ENCODE measurements around the gene DXO. TPM values are rescaled to one million over a fixed set of nuclear protein-coding genes. Genes with fewer than 3 reads are reported as not detected.

The DXO gene
- total RNA-seq, 3 donors from 2014 or later: 7.1 to 9.0 (median 8.9) TPM

DNA sequence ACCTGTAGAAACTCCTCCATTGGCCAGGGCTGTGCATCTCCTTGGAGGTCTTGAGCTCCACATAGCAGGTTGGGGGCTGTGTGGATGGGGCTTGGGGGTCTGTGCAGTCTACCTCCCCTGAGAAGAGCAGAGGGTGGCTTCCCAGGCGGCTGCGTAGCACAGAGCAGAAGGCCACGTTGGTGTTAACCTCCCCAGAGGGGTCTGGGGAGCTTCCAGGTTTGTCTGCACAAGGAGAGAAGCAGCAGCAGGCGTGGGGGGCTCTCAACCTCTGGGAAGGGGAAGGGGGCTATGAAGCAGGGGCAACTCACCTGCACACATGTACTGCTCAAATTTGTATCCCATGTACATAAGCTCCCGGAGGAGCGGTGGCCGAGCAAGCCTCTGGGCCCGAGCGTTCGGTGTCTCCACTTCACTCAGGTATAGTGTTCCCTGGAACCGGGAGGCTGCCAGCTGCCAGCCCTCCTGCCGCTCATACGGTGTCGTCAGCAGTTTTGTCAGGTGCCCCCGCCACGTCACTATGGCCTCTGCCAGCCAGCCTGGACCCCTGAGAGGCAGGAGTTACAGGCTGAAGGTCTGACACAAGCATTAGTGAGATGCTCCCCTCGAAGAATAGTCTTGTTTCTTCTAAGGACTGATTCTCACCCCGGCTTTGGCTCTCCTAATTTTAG is 1.2 kb downstream of the DXO start:
- H3K27me3 Mint-ChIP-seq (ENCODE audit: low read depth): no peaks in the 10 kb centered on the region
- peaks cover 34% of the 10 kb centered on the region for H3K36me3 Mint-ChIP-seq (ENCODE audit: insufficient read depth)
- no peak for DNase-seq

DNA sequence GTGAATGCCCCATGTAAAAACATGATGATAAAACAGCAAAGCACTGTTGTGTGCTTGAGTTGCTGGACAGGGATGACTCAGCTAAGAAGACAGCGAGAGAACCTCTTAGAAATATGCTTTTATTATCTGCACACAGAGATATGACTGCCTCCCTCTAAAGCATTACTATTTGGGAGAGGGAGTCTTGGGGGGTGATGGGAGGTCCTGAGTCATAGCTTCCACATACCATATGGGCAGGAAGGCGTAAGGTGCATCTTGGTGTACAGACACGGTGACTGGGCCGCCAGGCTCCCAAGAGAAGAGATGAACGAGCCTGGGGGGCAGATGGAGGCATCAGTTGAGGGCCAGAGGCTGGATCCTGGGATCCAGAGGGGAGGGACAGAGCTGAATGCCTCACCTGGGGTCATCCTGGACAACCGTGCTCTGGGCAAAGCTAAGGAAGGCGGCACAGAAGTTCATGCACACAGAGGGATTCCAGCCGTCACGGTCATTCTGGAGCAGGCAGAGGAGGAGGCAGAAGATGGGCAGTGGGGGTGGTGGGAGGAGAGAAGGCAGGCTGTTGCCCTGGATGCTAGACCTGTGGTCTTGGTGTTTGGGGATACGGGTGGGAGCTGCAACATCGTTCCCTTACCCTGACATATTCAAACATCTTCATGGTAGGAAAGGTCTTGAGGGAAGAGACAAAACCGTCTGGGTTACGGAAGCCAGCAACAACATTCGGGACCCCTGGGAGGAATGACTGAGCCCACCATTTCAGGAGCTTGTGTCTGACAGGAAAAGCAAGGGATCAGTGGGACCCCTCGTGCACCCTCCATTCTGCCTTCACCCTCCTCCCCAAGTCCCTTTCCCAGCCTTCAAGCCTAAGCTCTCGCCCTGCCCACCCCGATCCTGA is 2.0 kb downstream of the DXO start:
- ATAC-seq (no peak), DNase-seq (no peak)
- H3K9me3 Mint-ChIP-seq: no peaks in the 10 kb centered on the region
- H3K4me1 Mint-ChIP-seq (ENCODE audit: low read depth): peaks cover 31% of the 10 kb centered on the region
- peak overlapping the region; percentile 96 for H3K4me3 Mint-ChIP-seq
- no peaks in the 10 kb centered on the region for H3K27me3 Mint-ChIP-seq (ENCODE audit: low read depth)
- H3K36me3 Mint-ChIP-seq (ENCODE audit: insufficient read depth): peaks cover 36% of the 10 kb centered on the region

More for the DNA sequence above, 1.2 kb downstream of the DXO start:
- peaks cover 31% of the 10 kb centered on the region for H3K4me1 Mint-ChIP-seq (ENCODE audit: low read depth)
- H3K4me3 Mint-ChIP-seq: peak overlapping the region; percentile 96
- no peaks in the 10 kb centered on the region for H3K9me3 Mint-ChIP-seq
- no peak for ATAC-seq

DNA sequence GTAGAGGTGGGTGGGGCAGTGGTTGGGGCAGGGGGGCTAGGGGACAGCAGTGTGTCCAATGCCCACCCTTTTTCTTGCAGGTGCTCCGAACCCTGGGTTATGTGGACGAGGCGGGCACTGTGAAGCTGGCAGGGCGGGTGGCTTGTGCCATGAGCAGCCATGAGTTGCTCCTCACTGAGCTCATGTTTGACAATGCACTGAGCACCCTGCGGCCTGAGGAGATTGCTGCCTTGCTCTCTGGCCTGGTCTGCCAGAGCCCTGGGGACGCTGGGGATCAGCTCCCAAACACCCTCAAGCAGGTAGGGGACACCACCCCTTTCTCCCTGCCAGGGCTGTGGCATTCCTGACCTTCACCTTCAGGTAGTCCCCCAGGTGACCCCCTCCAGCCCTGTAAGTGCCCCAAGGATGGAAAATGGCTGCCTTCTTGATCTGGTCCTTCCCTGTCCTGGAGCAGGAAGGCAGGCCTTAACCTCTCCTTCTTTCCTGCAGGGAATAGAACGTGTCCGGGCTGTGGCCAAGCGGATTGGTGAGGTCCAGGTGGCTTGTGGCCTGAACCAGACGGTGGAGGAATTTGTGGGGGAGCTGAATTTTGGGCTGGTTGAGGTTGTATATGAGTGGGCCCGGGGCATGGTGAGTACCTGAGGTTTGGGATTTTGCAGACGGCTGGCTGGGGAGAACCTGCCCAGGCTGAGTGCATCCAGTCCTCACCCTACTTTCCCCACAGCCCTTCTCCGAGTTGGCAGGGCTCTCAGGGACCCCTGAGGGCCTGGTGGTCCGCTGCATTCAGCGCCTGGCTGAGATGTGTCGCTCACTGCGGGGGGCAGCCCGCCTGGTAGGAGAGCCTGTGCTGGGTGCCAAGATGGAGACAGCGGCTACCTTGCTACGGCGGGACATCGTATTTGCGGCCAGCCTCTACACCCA is 2.9 kb downstream of the DXO start:
- no peaks in the 10 kb centered on the region for H3K27me3 Mint-ChIP-seq (ENCODE audit: low read depth)
- DNase-seq (no peak), ATAC-seq (no peak)
- H3K9me3 Mint-ChIP-seq: no peaks in the 10 kb centered on the region
- no peak overlapping the region for H3K4me3 Mint-ChIP-seq
- peaks cover 28% of the 10 kb centered on the region for H3K4me1 Mint-ChIP-seq (ENCODE audit: low read depth)
- H3K36me3 Mint-ChIP-seq (ENCODE audit: insufficient read depth): peaks cover 39% of the 10 kb centered on the region

DNA sequence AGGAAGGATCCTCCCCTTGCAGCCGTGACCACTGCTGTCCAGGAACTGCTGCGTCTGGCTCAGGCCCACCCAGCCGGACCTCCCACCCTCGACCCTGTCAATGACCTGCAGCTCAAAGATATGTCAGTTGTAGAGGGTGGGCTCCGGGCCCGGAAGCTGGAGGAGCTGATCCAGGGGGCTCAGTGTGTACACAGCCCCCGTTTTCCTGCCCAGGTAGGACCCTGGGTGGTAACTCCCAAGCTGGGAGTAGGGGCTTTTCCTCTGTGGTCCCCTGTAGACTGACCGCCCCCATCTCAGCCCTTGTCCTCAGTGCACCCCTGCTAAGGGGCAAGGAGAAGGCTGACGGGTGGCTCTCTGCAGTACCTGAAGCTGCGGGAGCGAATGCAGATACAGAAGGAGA is 3.6 kb downstream of the DXO start:
- Mint-ChIP-seq H3K9me3 (no peaks in the 10 kb centered on the region), H3K4me3 (no peak overlapping the region), H3K36me3 (ENCODE audit: insufficient read depth) (peaks cover 39% of the 10 kb centered on the region), H3K4me1 (ENCODE audit: low read depth) (peaks cover 23% of the 10 kb centered on the region), H3K27me3 (ENCODE audit: low read depth) (no peaks in the 10 kb centered on the region)
- ATAC-seq (no peak), DNase-seq (no peak)

DNA sequence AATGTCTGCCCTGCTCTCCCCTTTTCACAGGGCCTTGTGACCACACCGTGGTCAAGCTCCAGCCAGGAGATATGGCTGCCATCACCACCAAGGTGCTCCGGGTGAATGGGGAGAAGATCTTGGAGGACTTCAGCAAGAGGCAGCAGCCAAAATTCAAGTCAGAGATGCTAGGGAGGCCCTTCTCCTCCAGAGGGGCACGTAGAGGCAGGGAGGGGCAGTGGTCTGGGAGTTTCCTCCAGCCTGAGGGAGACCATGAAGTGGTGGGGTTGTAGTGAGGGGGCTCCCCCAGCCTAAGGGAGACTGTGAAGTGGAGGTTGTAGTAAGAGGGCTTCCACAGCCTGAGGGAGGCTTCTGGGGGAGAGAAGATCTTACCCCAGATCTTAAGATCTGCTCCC is 4.0 kb downstream of the DXO start:
- Mint-ChIP-seq H3K4me1 (ENCODE audit: low read depth) (peaks cover 18% of the 10 kb centered on the region), H3K4me3 (no peak overlapping the region), H3K27me3 (ENCODE audit: low read depth) (no peaks in the 10 kb centered on the region), H3K36me3 (ENCODE audit: insufficient read depth) (peaks cover 41% of the 10 kb centered on the region), H3K9me3 (no peaks in the 10 kb centered on the region)
- DNase-seq (no peak), ATAC-seq (no peak)

DNA sequence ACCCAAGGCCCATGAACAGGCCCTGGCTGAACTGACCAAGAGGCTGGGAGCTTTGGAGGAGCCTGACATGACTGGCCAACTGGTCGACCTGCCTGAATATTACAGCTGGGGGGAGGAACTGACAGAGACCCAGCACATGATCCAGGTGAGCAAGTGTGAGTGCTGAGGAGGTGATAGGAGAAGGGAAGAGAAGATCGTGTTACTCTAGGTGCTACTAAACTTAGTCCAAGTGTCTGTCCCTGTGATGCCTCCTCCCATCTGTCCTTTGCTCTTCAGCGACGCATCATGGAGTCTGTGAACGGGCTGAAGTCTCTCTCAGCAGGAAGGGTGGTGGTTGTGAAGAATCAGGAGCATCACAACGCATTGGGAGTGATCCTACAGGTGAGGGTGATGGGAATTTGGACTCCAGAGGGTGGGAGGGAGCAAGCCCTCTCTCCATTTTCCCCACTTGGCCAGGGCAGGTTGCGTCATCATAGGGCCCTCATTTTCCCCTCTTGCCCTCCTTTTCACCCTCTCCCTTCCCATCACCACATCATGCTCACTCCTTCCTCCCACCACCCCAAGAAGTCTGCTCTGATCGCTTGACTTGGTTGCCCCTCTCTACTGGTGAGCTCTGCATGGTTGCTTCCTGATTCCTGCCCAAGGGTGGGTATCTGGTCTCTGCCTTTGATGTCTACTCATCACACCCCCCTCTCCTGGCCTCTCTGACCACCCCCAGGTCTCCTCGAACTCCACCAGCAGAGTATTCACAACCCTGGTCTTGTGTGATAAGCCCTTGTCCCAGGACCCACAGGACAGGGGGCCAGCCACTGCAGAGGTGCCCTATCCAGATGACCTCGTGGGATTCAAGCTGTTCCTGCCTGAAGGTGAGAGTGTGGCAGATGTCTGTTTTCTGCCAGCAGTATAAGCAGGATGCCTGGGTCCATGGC is 4.7 kb downstream of the DXO start:
- H3K36me3 Mint-ChIP-seq (ENCODE audit: insufficient read depth): peaks cover 44% of the 10 kb centered on the region

DNA sequence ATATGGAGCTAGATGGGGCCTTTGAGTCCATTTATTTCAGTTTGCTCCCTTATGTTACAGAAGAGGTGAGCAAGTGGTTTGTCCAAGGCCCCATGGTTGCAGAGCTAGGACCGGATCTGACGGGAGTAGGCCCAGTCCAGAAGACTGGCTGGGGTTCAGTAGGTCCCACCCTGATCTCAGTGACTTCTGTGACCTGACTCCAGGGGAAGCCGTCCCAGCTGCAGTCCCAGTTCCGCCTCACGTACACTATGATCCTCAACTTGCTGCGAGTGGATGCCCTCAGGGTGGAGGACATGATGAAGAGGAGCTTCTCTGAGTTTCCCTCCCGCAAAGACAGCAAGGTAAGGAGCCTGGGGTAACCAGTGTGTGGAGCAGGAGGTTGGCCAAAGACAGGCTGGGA is 5.4 kb downstream of the DXO start:
- peaks cover 51% of the 10 kb centered on the region for H3K36me3 Mint-ChIP-seq (ENCODE audit: insufficient read depth)
- DNase-seq: no peak
- H3K4me3 Mint-ChIP-seq: no peak overlapping the region

More for the DNA sequence above, 4.7 kb downstream of the DXO start:
- DNase-seq (no peak), ATAC-seq (no peak)
- H3K4me3 Mint-ChIP-seq: no peak overlapping the region
- H3K9me3 Mint-ChIP-seq: no peaks in the 10 kb centered on the region
- H3K4me1 Mint-ChIP-seq (ENCODE audit: low read depth): peaks cover 13% of the 10 kb centered on the region
- H3K27me3 Mint-ChIP-seq (ENCODE audit: low read depth): no peaks in the 10 kb centered on the region

DNA sequence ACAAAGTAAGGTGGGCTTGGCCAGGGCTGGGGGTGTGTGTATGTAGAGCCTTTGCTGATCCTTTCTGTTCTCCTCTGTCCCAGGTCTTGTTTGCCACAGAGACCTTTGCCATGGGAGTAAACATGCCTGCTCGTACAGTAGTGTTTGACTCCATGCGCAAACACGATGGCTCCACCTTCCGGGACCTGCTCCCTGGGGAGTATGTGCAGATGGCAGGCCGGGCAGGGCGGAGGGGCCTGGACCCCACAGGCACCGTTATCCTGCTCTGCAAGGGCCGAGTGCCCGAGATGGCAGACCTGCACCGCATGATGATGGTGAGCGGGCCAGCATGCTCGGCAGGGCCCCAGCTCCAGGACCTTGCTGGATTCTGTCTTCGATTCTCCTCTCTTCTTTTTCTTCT is 6.2 kb downstream of the DXO start:
- Mint-ChIP-seq H3K36me3 (ENCODE audit: insufficient read depth) (peaks cover 57% of the 10 kb centered on the region), H3K9me3 (no peaks in the 10 kb centered on the region), H3K27me3 (ENCODE audit: low read depth) (no peaks in the 10 kb centered on the region), H3K4me3 (no peak overlapping the region), H3K4me1 (ENCODE audit: low read depth) (peaks cover 22% of the 10 kb centered on the region)
- DNase-seq (no peak), ATAC-seq (no peak)

More for the DNA sequence above, 5.4 kb downstream of the DXO start:
- Mint-ChIP-seq H3K9me3 (no peaks in the 10 kb centered on the region), H3K27me3 (ENCODE audit: low read depth) (no peaks in the 10 kb centered on the region), H3K4me1 (ENCODE audit: low read depth) (peaks cover 16% of the 10 kb centered on the region)
- ATAC-seq: no peak

DNA sequence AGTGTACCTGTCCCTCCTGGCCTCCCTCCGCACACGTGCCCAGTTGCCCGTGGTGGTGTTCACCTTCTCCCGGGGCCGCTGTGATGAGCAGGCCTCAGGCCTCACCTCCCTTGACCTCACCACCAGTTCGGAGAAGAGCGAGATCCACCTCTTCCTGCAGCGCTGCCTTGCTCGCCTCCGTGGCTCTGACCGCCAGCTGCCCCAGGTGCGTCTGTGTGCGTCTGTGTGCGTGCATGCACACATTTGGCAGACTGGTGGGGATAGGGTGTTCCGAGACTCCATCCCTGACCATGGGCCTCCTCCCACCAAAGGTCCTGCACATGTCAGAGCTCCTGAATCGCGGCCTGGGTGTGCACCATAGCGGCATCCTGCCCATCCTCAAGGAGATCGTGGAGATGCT is 8.0 kb downstream of the DXO start:
- Mint-ChIP-seq H3K4me3 (no peak overlapping the region), H3K9me3 (no peaks in the 10 kb centered on the region), H3K4me1 (ENCODE audit: low read depth) (peaks cover 26% of the 10 kb centered on the region), H3K36me3 (ENCODE audit: insufficient read depth) (peaks cover 54% of the 10 kb centered on the region), H3K27me3 (ENCODE audit: low read depth) (no peaks in the 10 kb centered on the region)
- DNase-seq: no peak
- ATAC-seq: no peak

DNA sequence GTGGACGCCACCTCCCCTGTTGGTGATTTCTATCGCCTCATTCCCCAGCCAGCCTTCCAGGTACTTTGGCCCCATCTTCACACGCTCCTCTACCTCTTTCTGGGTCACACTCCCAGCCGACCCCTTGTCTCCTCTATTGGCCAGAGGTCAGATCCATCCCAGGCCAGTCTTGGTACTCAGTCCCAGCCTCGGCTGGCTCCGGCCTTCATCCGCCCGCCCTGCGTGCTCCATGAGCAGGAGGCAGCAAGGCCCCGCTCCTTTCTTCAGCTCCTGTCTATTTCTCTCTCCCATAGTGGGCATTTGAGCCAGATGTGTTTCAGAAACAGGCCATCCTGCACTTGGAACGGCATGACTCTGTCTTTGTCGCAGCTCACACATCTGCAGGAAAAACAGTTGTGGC is 10.3 kb downstream of the DXO start:
- Mint-ChIP-seq H3K36me3 (ENCODE audit: insufficient read depth) (peaks cover 50% of the 10 kb centered on the region), H3K9me3 (no peaks in the 10 kb centered on the region), H3K4me1 (ENCODE audit: low read depth) (peaks cover 41% of the 10 kb centered on the region), H3K4me3 (no peak overlapping the region), H3K27me3 (ENCODE audit: low read depth) (no peaks in the 10 kb centered on the region)
- DNase-seq (no peak), ATAC-seq (no peak)

DNA sequence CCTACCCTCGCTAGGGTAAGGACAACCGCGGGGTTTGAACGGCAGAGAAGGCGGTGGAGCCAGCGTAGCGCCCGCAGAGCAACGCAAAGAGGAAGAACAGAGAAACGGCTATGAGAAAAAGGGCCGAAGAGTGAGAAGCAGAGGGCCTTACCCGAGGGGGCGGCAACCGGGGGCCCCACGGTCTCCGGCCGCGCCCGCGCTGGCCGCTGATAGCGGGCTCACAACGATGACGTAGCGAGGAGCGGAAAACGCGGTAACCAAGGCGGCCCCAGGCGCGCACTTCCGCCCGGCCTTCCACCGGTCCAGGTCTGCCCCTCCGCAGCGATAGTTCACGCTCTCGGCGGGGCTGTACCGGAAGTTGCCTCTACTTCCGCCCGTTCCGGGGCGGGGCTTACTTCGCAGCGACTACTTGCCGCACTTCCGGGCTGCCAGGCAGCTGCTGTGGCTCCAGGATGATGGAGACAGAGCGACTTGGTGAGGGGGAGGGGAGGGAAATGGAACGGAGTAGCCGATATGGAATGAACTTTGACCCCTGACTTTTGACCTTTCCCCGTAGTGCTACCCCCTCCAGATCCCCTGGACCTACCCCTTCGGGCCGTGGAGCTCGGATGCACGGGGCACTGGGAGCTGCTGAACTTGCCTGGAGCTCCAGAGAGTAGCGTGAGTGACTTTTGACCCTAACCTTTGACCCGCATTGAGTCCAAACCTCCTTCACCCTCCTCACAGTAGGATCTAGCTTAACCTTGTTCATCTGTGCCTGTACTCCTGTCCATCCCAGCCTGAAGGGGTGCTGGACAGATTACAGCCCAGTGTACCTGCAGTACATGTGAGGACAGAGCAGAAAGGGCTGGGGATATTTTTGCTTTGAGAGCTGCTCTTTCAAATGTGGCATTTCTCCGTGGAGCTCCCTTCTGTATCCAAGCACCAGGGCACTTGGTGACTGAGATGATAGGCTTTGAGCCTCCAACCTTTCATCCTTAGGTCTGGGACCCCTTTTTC is 12.9 kb downstream of the DXO start, which contains the start of the genes NELFE and SKIC2:
Gene NELFE (minus strand): TSS at position 231 of the 999 bp plus-strand sequence. CDS start 525 bp downstream, outside the sequence.
Gene SKIC2 (plus strand): TSS at position 435 of the 999 bp plus-strand sequence. CDS start 18 bp downstream, at position 453.
- Mint-ChIP-seq H3K27me3 (ENCODE audit: low read depth) (no peaks in the 10 kb centered on the region), H3K36me3 (ENCODE audit: insufficient read depth) (peaks cover 53% of the 10 kb centered on the region), H3K4me1 (ENCODE audit: low read depth) (peaks cover 41% of the 10 kb centered on the region), H3K9me3 (no peaks in the 10 kb centered on the region), H3K4me3 (peak within 1 kb of the TSS; percentile 97)
- DNase-seq (peak; percentile 98), ATAC-seq (peak; percentile 100)

DNA sequence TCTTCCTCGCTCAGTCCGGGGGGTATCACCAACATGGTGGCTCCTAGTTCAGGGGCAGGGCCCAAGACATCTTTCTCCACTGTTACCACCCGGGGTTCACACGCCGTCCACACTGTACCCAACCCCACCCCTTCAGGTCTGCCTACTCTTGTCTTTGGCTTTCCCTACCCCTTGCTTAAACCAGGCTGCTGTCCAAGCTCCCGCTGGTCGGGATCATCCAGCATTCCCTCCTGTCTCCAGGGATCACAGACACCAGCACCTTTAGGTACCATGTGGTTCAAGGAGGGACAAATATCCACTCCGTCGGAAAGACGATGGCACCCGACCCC is 13.6 kb downstream of the DXO start:
- no peak for DNase-seq
- Mint-ChIP-seq H3K27me3 (ENCODE audit: low read depth) (no peaks in the 10 kb centered on the region), H3K4me1 (ENCODE audit: low read depth) (peaks cover 41% of the 10 kb centered on the region), H3K36me3 (ENCODE audit: insufficient read depth) (peaks cover 56% of the 10 kb centered on the region), H3K4me3 (peak overlapping the region; percentile 97), H3K9me3 (no peaks in the 10 kb centered on the region)
- ATAC-seq: peak in 1 of 2 donors; percentile 6
